ENCODE data around the gene CALU. TPM values are rescaled to one million over a fixed set of nuclear protein-coding genes. Genes with fewer than 3 reads are reported as not detected.

CALU gene
- total RNA-seq, result 388 and 554 TPM in 2 replicates

GRCh38 chr7:128739048-128739962 is at the start of gene CALU:
Gene CALU, plus strand, starts transcription at chr7:128739359. Its CDS starts 9,225 bp downstream, at chr7:128748584.

GRCh38 chr7:128775744-128776474 is 36.8 kb downstream of the CALU start, which contains the start of gene OPN1SW:
Gene OPN1SW, minus strand, starts transcription at chr7:128775794. Its CDS starts 13 bp downstream, at chr7:128775781.

GRCh38 chr7:128791121-128791971 is 52.2 kb downstream of the CALU start, which contains the start of gene CCDC136:
Gene CCDC136, plus strand, starts transcription at chr7:128791968. Its CDS starts 444 bp downstream, at chr7:128792412.

Other genes starting within 250 kb of the CALU start
- under 0.01 and 0.32 TPM in 2 replicates for gene GARIN1A, start 67.1 kb upstream of the CALU start, total RNA-seq
- gene OPN1SW, start 36.4 kb downstream of the CALU start, total RNA-seq, result not detected in 2 replicates
- 2.4 and 3.1 TPM in 2 replicates for gene CCDC136, start 52.6 kb downstream of the CALU start, total RNA-seq
- 98.9 and 169 TPM in 2 replicates for gene FLNC, start 91.0 kb downstream of the CALU start, total RNA-seq
- gene ATP6V1F, start 123.5 kb downstream of the CALU start, total RNA-seq, result 117 and 130 TPM in 2 replicates
- gene KCP, start 171.3 kb downstream of the CALU start, total RNA-seq, result not detected in 2 replicates
- gene IRF5, start 198.6 kb downstream of the CALU start, total RNA-seq, result 0.39 TPM in 1 of 2 replicates, not detected in the other